ENCODE data around the gene MCF2L2.

MCF2L2 gene

DNA sequence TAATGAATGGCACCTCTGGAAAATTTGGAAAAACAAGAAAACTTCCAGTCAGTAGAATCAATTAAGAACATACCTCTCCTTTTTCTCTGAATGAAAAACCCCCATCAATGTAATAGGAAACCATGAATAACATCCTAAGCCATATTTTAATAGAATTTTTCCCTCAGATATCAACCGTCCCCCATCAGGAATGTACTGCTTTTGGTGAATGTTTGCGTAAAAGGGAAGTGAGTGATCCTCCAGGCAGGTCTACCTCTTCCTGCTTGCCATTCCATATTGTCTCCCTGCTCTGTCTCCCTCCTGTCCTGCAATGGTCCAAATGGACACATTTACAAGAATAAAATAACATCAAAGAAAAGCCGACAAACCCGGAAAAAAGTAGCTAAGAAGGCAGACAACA is 296.7 kb downstream of the MCF2L2 start:
- DNase-seq (ENCODE audit: low read depth), result peak; percentile 6
- TF ChIP-seq, protein P1, sequence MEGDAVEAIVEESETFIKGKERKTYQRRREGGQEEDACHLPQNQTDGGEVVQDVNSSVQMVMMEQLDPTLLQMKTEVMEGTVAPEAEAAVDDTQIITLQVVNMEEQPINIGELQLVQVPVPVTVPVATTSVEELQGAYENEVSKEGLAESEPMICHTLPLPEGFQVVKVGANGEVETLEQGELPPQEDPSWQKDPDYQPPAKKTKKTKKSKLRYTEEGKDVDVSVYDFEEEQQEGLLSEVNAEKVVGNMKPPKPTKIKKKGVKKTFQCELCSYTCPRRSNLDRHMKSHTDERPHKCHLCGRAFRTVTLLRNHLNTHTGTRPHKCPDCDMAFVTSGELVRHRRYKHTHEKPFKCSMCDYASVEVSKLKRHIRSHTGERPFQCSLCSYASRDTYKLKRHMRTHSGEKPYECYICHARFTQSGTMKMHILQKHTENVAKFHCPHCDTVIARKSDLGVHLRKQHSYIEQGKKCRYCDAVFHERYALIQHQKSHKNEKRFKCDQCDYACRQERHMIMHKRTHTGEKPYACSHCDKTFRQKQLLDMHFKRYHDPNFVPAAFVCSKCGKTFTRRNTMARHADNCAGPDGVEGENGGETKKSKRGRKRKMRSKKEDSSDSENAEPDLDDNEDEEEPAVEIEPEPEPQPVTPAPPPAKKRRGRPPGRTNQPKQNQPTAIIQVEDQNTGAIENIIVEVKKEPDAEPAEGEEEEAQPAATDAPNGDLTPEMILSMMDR (conservative IDR thresholded peaks at IDR 0.05; ENCODE audit: control insufficient read depth, insufficient read depth, low read depth, low read length), result no peak
- no peak overlapping the region for H3K4me3 ChIP-seq (ENCODE audit: control insufficient read depth, low read depth, low read length)

GRCh38 chr3:183131186-183131725 is 297.2 kb downstream of the MCF2L2 start:
- no peak for DNase-seq (ENCODE audit: low read depth)
- H3K4me3 ChIP-seq (ENCODE audit: control insufficient read depth, low read depth, low read length), result no peak overlapping the region
- TF ChIP-seq, protein P1 (conservative IDR thresholded peaks at IDR 0.05; ENCODE audit: control insufficient read depth, insufficient read depth, low read depth, low read length), result no peak

- DNase-seq (ENCODE audit: low read depth), result peak; percentile 14
- TF ChIP-seq, protein P1 (conservative IDR thresholded peaks at IDR 0.05; ENCODE audit: control insufficient read depth, insufficient read depth, low read depth, low read length), result no peak
- H3K4me3 ChIP-seq (ENCODE audit: control insufficient read depth, low read depth, low read length), result no peak overlapping the region
Observed at GRCh38 chr3:183129243-183129642, 299.2 kb downstream of the MCF2L2 start.

DNA sequence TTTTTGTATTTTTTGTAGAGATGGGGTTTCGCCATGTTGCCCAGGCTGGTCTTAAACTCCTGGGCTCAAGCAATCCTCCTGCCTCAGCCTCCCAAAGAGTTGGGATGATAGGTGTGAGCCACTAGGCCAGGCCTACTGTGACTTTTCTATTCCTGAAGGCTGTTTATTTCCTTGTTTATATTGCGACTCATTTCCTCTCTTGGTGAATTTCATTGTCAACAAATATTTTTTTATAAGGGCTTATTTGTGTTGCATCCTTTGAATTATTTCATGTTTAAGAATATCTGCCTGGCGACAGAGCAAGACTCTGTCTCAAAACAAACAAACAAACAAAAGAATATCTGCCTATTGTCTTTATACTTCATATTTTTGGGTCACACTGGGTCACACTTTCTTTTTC is 299.7 kb downstream of the MCF2L2 start:
- H3K4me3 ChIP-seq (ENCODE audit: control insufficient read depth, low read depth, low read length), result no peak overlapping the region
- TF ChIP-seq, protein P1 (conservative IDR thresholded peaks at IDR 0.05; ENCODE audit: control insufficient read depth, insufficient read depth, low read depth, low read length), result no peak
- DNase-seq (ENCODE audit: low read depth), result no peak

Measured in fibroblast of mammary gland (primary cell).